Measurements from ENCODE around the gene CBX1. TPM values are rescaled to one million over a fixed set of nuclear protein-coding genes. Genes with fewer than 3 reads are reported as not detected.

Gene CBX1
- total RNA-seq, 2 donors from 2014 or later, result 173 to 230 TPM

- H3K36me3 Mint-ChIP-seq (ENCODE audit: low read depth), result peaks cover 29% of the 10 kb centered on the region
- no peaks in the 10 kb centered on the region for H3K9me3 Mint-ChIP-seq
- no peak overlapping the region for H3K27ac ChIP-seq (ENCODE audit: low read depth, low read length)
- DNase-seq, result no peak
- no peak overlapping the region for H3K27ac Mint-ChIP-seq
- 97% methylated on average over 3 to 4 of the region's 4 CpGs for WGBS, 2 experiments (ENCODE audit: insufficient coverage in 1 of 2, insufficient read length in 1 of 2)
- no peak overlapping the region for H3K4me3 ChIP-seq (ENCODE audit: low read length)
- H3K27me3 Mint-ChIP-seq (ENCODE audit: insufficient read depth), result no peaks in the 10 kb centered on the region
- no peak overlapping the region for H3K9ac ChIP-seq (ENCODE audit: extremely low read depth, low read length, poor library complexity, severe bottlenecking)
- no peaks in the 10 kb centered on the region for H3K27me3 ChIP-seq (ENCODE audit: control insufficient read depth, insufficient read depth, low read length, poor library complexity, severe bottlenecking)
- TF ChIP-seq CTCF (conservative IDR thresholded peaks at IDR 0.05), result no peak
- no peak overlapping the region for H3K4me3 Mint-ChIP-seq
- peaks cover 3% of the 10 kb centered on the region for H3K4me1 Mint-ChIP-seq
- H3K4me1 ChIP-seq (ENCODE audit: control insufficient read depth, insufficient read depth, low read length), result no peaks in the 10 kb centered on the region
- no peaks in the 10 kb centered on the region for H3K9me3 ChIP-seq (ENCODE audit: control insufficient read depth, low read length)
- peaks cover 40% of the 10 kb centered on the region for H3K36me3 ChIP-seq (ENCODE audit: control insufficient read depth, insufficient read depth, low read length)
Observed at GRCh38 chr17:48095611-48096010, 5.7 kb downstream of the CBX1 start.

GRCh38 chr17:48093341-48094045 is 7.8 kb downstream of the CBX1 start:
- no peaks in the 10 kb centered on the region for H3K4me1 ChIP-seq (ENCODE audit: control insufficient read depth, insufficient read depth, low read length)
- H3K9ac ChIP-seq (ENCODE audit: extremely low read depth, low read length, poor library complexity, severe bottlenecking), result no peak overlapping the region
- Mint-ChIP-seq H3K36me3 (ENCODE audit: low read depth) (peaks cover 33% of the 10 kb centered on the region), H3K4me1 (no peaks in the 10 kb centered on the region), H3K9me3 (no peaks in the 10 kb centered on the region), H3K4me3 (no peak overlapping the region), H3K27me3 (ENCODE audit: insufficient read depth) (no peaks in the 10 kb centered on the region), H3K27ac (peak overlapping the region; percentile 74)
- no peak for DNase-seq
- H3K27me3 ChIP-seq (ENCODE audit: control insufficient read depth, insufficient read depth, low read length, poor library complexity, severe bottlenecking), result no peaks in the 10 kb centered on the region
- TF ChIP-seq CTCF (conservative IDR thresholded peaks at IDR 0.05), result no peak
- H3K4me3 ChIP-seq (ENCODE audit: low read length), result no peak overlapping the region
- peaks cover 36% of the 10 kb centered on the region for H3K36me3 ChIP-seq (ENCODE audit: control insufficient read depth, insufficient read depth, low read length)
- WGBS, 2 experiments (ENCODE audit: insufficient coverage in 1 of 2, insufficient read length in 1 of 2), result 93 to 96% methylated on average over 7 to 11 of the region's 11 CpGs
- no peak overlapping the region for H3K27ac ChIP-seq (ENCODE audit: low read depth, low read length)
- H3K9me3 ChIP-seq (ENCODE audit: control insufficient read depth, low read length), result no peaks in the 10 kb centered on the region

GRCh38 chr17:48084932-48085331 is 16.3 kb downstream of the CBX1 start:
- no peaks in the 10 kb centered on the region for H3K4me1 ChIP-seq (ENCODE audit: control insufficient read depth, insufficient read depth, low read length)
- Mint-ChIP-seq H3K4me1 (peaks cover 14% of the 10 kb centered on the region), H3K27ac (no peak overlapping the region), H3K27me3 (ENCODE audit: insufficient read depth) (no peaks in the 10 kb centered on the region), H3K9me3 (no peaks in the 10 kb centered on the region), H3K36me3 (ENCODE audit: low read depth) (peaks cover 10% of the 10 kb centered on the region), H3K4me3 (no peak overlapping the region)
- no peak overlapping the region for H3K27ac ChIP-seq (ENCODE audit: low read depth, low read length)
- H3K4me3 ChIP-seq (ENCODE audit: low read length), result no peak overlapping the region
- H3K36me3 ChIP-seq (ENCODE audit: control insufficient read depth, insufficient read depth, low read length), result no peaks in the 10 kb centered on the region
- 84 to 100% methylated on average over 2 of the region's 2 CpGs for WGBS, 2 experiments (ENCODE audit: insufficient coverage in 1 of 2, insufficient read length in 1 of 2)
- no peak for TF ChIP-seq CTCF (conservative IDR thresholded peaks at IDR 0.05)
- no peak overlapping the region for H3K9ac ChIP-seq (ENCODE audit: extremely low read depth, low read length, poor library complexity, severe bottlenecking)
- no peaks in the 10 kb centered on the region for H3K9me3 ChIP-seq (ENCODE audit: control insufficient read depth, low read length)
- no peaks in the 10 kb centered on the region for H3K27me3 ChIP-seq (ENCODE audit: control insufficient read depth, insufficient read depth, low read length, poor library complexity, severe bottlenecking)
- DNase-seq, result no peak
